ENCODE data around the gene ISCA1.

ISCA1 gene

GRCh38 chr9:86285261-86285660 is 2.9 kb upstream of the ISCA1 start:
- DNase-seq (ENCODE audit: low read depth in 2 of 2) = no peak

GRCh38 chr9:86282979-86283535 is 719 bp upstream of the ISCA1 start:
- DNase-seq (ENCODE audit: low read depth in 2 of 2) = no peak

DNA sequence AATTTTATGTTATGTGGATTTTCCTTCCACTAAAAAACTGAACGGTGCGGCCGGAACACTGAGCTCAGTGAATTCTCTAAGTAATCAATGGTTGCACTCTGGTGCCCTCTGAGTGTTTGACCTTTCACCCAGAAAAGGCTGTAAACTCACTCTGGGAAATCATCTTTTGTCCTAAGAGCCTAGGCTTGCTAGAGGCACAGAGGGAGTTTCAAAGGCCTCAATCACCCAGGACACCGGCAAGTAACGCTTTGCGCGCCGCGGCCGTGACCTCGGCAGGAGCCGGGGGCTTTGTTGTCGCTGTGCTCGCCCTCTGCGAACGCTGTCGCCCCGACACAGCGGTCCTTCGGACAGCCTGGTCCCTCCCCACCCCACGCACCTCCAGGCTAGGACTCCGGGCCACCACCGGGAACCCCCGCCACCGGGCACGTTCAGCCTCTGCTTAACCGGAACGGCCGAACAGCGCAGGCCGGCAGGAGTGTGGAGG is 703 bp downstream of the ISCA1 start:
- no peak for DNase-seq (ENCODE audit: low read depth in 2 of 2)

DNA sequence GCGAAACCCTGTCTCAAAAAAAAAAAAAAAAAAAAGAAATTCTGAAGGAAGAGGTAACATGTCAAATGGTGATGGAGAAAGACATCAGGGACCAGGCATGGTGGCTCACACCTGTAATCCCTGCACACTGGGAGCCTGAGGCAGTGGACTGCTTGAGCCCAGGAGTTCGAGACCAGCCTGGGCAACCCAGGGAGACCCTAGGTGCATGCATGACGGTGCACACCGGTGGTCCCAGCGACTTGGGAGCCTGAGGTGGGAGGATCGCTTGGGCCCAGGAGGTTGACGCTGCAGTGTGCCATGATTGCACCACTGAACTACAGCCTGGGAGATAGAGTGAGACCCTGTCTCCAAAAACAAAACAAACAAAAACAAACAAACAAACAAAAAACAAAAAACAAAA is 1.8 kb downstream of the ISCA1 start:
- no peak for DNase-seq (ENCODE audit: low read depth in 2 of 2)

GRCh38 chr9:86279839-86280238 is 2.5 kb downstream of the ISCA1 start:
- no peak for DNase-seq (ENCODE audit: low read depth in 2 of 2)

GRCh38 chr9:86277072-86277471 is 5.3 kb downstream of the ISCA1 start:
- DNase-seq (ENCODE audit: low read depth in 2 of 2) = no peak

- DNase-seq (ENCODE audit: low read depth in 2 of 2) = no peak
Observed at GRCh38 chr9:86275962-86276361, 6.4 kb downstream of the ISCA1 start.

DNA sequence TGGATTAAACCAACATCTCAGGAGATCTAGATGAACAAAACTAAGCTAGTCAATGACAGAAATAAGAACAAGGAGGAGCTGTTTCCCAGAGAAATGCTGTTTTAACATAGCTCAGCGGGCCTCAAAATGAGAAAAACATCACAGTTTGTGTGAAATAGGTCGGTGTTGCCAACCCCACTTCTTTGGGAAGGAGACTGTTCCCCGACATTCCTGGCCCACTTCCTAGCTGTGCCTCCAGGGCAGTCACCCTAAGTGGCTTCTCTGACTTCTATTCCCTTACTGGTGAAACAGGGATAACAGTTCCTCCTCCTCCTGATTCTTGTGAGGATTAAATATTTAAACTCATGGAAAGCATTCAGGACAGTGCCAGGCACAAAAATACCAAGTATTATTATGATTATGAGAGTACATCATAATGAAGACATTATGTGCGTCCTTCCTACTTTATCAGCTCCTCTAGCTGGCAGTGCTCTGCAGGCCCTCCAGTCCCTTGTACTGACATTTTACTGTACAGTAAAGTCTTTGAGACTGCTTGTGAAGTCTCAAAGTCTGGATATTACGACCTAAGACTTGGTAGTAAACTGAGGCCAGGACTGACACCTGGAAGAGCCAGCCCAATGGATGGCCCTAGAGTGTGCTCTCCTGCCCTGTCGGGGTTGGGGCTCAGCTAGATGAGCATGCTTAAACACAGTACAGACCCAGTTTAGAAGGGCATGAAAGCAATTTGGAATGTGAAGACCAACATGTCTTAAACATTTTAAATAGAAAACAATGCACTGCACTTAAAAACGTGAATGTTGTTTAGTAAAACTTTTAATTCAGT is 7.3 kb downstream of the ISCA1 start:
- no peak for DNase-seq (ENCODE audit: low read depth in 2 of 2)

- no peak for DNase-seq (ENCODE audit: low read depth in 2 of 2)
Observed at GRCh38 chr9:86272221-86272620, 10.1 kb downstream of the ISCA1 start.

DNA sequence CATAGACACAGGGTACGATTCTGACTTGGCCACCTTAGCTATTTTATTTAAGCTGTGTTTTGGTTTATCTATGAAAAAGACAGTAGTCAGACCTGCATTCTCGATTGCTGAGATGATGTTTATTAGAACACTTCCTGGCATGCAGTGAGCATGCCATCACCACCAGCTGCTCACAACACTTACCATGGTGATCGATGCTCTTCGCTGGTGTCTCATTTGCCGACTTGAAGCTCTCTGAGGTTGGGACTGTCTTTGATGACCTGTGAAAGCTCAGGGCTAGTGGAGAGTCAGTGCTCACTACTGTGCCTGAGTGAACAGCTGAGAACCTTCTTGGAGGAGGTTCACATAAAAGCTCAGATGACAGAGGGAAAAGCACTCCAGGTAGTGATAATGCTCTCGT is 18.5 kb downstream of the ISCA1 start:
- no peak for DNase-seq (ENCODE audit: low read depth in 2 of 2)

GRCh38 chr9:86262492-86262891 is 19.8 kb downstream of the ISCA1 start:
- no peak for DNase-seq (ENCODE audit: low read depth in 2 of 2)

- no peak for DNase-seq (ENCODE audit: low read depth in 2 of 2)
Observed at GRCh38 chr9:86259557-86259956, 22.8 kb downstream of the ISCA1 start, which contains the start of gene C9orf153. C9orf153 (minus strand) TSS chr9:86259657; CDS start chr9:86229603, 30,054 bp downstream.

GRCh38 chr9:86257391-86257790 is 24.9 kb downstream of the ISCA1 start:
- DNase-seq (ENCODE audit: low read depth in 2 of 2) = no peak

DNA sequence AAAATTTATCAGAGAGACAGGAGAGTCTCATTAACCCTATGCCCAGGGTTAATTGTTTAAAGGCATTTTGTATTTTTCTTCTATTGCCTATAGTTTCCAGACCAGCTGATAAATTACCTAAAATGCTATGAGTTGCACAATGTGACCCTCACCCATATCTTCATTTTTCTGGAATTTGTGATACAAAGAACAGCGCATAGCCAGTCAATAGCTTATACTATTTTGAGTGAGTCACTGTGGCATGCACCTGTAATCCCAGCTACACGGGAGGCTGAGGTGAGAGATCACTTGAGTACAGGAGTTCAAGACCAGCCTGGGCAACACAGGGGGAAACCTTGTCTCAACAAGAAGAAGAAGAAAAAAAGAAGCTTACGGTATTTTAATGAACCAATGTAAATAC is 25.7 kb downstream of the ISCA1 start:
- no peak for DNase-seq (ENCODE audit: low read depth in 2 of 2)

GRCh38 chr9:86253577-86253976 is 28.8 kb downstream of the ISCA1 start:
- no peak for DNase-seq (ENCODE audit: low read depth in 2 of 2)

GRCh38 chr9:86252870-86253269 is 29.5 kb downstream of the ISCA1 start:
- DNase-seq (ENCODE audit: low read depth in 2 of 2) = no peak

DNA sequence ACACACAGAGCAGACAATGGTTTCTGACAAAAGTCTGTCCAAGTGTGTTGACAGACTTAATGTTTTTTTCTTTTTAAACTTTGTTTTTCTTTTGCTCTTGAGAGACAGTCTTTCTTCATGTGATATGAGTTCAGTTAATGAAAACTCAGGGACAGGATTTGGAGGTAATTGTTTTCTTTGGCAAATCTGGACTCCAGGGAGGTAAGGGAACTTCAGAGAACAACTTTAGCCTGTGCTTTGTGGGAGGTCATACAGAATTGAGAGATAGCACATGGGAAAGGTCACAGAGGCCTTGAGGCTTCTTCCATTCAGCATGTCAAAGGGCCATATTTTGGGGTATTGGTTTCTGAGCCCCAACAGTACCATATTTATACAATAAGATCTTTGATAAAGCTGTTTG is 32.2 kb downstream of the ISCA1 start:
- DNase-seq (ENCODE audit: low read depth in 2 of 2) = no peak

GRCh38 chr9:86248746-86249145 is 33.6 kb downstream of the ISCA1 start:
- no peak for DNase-seq (ENCODE audit: low read depth in 2 of 2)

GRCh38 chr9:86246752-86247161 is 35.6 kb downstream of the ISCA1 start:
- no peak for DNase-seq (ENCODE audit: low read depth in 2 of 2)

GRCh38 chr9:86242071-86242470 is 40.3 kb downstream of the ISCA1 start:
- no peak for DNase-seq (ENCODE audit: low read depth in 2 of 2)

GRCh38 chr9:86241216-86241615 is 41.1 kb downstream of the ISCA1 start:
- no peak for DNase-seq (ENCODE audit: low read depth in 2 of 2)

DNA sequence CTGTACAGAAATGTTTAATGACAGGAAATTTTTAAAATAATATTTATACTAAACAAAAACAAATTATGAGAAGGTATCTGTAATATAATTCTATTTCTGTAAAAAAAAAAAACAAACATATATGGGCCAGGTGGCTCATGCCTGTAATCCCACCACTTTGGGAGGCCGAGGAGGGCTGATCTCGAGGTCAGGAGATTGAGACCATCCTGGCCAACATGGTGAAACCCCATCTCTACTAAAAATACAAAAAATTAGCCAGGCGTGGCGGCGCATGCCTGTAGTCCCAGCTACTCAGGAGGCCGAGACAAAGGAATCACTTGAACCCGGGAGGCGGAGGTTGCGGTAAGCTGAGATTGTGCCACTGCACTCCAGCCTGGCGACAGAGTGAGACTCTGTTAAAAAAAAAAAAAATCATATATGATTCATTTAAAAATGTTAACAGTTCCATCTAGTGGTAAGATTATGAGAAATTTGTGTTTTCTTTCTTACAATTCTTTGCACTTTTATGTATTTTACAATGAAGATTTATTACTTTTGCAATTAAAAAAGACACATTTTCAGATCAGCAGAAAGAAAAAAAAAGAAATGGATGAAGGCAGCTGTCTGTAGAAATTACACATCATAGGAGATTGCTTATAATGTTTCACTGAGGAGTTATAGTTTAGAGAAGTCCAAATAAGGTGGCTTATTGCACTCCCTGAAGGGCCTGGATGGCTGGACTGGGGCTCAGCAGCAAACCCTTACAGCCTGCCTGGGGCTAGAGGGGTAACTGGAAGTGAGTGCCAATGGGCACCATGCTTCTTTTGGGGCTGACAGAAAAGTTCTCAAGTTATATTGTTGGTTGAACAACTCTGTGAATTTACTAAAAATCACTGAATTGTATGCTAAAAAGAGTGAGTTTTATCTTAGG is 43.2 kb downstream of the ISCA1 start:
- DNase-seq (ENCODE audit: low read depth in 2 of 2) = no peak

All from stimulated activated CD4-positive, alpha-beta T cell treated with anti-CD3 and anti-CD28 coated beads, Interleukin-1b, Interleukin-23, amount 100 ng/mL, for 4 hours (primary cell).